NCI-H146 treated with DMSO at 0.1 percent for 48 hours (cell line): ENCODE results near the gene KCNJ6.
"Not testable (repeated sequence)": the region's sequence is repeated elsewhere in the genome, so short reads cannot be mapped to it uniquely, and the experiment has no call there.

Experiments
- DNase-seq: peaks from one replicate; lab custom pipeline; 2025; ENCODE audit not compliant: unreplicated experiment; lab: John Stamatoyannopoulos, UW

Gene KCNJ6, protein sequence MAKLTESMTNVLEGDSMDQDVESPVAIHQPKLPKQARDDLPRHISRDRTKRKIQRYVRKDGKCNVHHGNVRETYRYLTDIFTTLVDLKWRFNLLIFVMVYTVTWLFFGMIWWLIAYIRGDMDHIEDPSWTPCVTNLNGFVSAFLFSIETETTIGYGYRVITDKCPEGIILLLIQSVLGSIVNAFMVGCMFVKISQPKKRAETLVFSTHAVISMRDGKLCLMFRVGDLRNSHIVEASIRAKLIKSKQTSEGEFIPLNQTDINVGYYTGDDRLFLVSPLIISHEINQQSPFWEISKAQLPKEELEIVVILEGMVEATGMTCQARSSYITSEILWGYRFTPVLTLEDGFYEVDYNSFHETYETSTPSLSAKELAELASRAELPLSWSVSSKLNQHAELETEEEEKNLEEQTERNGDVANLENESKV

DNA sequence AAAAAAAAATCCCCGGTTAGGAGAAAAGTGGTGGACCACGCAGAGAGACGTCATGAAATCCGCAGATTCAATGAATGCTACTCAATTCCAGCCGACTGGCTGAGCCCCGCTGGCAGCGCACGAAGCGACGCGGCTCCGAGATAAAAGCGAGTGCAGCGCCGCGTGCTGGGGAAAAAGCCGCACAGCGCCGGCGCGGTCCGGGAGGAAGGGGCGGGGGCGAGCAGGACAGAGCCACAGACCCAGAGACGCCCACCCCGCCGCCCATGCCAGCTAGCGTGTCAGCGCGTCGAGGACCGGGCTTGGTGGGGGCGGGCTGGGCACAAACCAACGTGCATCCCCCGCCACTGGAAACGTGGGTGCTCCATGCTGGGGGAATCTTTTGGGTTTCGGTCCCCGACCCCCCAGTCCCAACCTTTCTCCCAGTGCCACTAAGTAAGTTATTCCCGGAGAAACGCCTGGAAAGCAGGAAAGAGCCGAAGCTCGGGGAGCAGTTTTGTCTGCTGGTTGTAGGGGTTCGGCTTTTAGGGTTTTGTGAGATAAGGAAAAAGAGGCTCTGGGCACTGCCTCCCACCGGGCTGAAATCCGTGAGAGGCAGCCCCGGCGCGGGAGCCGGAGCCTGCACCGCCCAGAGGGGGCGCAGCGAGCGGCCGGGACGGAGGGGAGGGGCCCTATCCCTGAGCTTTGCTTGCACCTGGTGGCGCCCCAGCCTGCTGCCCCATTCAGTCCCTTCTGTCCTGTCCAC lies at the start of gene KCNJ6:
TSS of gene KCNJ6 (minus strand) at position 148 of the 742 bp plus-strand sequence. CDS start 75,775 bp downstream, outside the sequence.
- DNase-seq: peak; percentile 2

DNA sequence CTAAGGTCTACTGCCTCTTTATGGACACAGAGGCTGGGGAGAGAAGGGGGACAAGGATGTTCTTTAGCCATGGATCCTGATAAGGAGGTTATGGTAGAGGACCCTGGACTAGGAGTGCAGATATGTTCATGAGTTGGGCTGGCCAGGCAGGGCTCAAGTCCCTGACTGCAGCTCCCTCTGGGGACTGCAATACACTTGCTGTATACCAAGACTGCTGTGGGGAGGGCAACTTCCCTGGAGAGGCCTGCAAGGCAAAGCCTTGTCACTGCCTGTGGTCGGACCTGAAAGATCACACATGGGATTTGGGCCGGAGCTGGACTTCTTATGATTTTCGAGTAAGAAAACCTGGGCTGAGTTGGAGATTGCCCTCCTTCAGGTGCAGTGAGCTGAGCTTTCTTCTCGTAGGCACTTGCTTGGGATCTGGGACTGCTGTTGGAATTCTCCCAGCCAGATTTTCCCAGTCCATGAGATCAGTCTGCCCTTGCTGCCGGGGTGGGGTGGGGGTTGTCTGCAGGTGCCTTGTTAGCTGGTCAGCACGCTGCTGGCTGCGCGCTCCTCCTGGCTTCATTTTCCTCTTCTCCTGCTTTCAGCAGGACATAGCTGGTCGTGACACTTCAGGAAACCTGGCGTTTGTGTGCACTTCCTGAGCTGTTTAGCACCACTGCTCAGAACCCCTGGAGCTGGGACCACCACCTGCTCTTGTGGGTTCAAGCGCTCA lies 49.0 kb upstream of the KCNJ6 start:
- DNase-seq: no peak

DNA sequence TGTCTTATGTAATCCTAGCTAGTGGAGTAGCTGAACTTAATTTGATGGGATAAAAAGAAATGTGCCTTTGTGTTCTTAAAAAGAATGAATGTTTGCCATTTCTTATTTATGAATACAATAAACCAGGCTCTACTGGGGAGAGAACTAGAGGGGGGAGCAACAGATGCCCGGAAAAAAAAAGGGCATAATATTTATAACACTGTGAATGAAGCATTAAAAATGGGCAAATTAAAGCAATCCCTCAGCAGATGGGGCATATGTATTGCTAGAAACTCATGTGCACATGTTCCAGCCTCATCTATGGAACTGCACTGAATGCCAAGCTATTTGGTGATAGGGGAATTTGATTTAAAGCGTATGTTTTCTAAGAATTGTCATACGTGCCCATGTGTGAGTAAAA lies 42.3 kb upstream of the KCNJ6 start:
- DNase-seq: no peak

DNA sequence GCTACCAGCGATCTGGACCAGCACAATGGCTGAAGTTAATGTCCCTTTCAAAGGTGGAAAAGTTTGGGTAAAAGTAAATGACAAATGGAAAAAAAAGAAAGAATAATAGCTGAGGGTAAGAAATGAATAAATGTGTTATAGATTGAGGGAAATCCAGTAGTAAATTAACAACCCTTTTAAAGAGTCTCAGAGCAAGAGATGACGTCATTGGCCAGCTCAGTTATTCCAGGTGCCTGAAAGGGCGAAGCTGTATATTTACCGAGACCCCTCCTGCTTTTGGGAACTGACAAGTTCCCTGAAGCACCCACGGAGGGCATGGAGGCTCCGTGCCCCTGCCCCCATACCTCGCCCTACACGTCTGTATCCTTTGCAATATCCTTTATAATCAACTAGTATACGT lies 40.5 kb upstream of the KCNJ6 start:
- no peak for DNase-seq

DNA sequence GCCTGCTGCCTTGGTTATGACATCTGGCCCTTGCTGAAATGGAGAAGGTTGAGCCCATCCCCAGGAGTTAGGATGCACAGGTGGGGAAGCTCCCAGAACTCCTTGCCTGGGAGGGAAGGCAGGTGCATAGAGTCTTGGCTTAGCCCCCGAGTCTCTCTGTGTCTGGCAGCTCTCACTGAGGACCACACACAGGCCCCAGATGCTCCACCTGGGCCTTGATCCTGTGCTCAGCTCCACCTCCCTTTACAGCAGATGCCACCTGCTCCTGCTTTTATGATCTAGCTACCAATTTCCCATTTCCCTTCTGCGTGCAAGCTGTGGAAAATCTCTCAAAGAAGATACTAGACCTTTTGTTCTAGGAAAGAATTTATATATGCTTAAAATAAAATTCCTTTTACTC lies 28.8 kb upstream of the KCNJ6 start:
- DNase-seq: no peak

DNA sequence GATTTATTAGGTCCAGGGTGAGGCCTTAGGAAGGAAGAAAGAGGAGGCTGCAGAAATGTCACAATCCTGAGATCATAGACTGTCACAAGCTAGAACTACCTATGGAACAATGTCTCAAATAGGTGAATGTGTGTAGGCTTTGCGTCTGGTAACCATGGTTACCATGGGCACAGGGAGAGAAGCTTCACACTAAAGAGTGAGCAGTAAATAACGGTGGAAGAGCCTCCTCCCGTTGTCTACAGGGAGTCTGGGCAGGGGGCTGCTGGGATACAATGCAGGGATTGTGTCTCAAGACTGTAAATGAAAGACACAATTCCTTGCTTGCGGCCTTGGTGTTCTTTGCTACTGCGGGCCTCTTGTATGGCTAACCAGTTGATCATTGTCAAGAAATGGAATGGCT lies 28.2 kb upstream of the KCNJ6 start:
- no peak for DNase-seq

DNA sequence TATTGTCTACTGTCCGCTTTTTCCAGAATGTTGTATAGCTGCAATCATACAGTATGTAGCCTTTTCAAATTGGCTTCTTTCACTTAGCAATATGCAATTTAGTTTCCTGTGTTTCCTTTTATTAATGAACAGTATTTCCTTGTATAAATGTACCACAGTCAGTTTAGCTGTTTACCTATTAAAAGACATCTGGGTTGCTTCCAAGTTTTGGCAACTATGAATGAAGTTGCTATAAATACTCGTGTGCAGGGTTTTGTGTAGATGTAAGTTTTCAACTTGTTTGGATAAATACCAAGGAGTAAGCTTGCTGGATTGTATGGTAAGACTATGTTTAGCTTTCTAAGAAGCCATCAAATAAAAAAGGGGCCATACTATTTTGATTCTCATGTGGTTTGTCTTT lies 24.4 kb upstream of the KCNJ6 start:
- no peak for DNase-seq

DNA sequence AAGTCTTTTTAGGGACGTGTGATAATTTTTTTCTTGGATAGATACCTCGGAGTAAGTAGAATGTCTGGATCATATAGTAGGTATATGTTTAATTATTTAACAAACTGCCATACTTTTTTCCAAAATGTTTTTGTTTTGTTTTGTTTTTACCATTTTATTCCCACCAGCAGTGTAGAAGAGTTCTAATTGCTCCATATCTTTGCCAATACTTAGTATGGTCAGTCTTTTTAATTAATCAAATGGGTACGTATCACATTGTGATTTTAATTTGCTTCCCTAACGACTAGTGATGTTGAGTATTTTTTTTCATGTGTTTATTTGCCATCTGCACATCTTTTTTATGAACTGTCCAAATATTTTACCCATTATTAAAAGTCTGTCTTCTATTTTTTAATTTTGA lies 23.6 kb upstream of the KCNJ6 start:
- no peak for DNase-seq

DNA sequence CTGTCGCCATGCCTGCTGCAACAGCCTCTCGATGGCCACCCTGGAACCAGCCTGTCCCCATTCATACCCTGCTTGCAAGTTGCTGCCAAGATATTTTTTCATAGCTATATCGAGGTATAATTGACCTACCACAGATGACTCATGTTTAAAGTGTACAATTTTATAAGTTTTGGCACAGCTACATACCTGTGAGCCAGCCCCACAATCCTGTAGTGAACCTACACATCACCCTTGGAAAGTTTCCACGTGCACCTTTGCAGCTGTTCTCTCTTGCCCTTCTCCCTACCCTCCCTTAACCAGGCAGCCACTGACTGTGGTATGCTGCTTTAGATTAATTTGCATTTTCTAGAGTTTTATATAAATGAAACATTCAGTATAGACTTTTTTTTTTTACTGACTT lies 23.0 kb upstream of the KCNJ6 start:
- no peak for DNase-seq

DNA sequence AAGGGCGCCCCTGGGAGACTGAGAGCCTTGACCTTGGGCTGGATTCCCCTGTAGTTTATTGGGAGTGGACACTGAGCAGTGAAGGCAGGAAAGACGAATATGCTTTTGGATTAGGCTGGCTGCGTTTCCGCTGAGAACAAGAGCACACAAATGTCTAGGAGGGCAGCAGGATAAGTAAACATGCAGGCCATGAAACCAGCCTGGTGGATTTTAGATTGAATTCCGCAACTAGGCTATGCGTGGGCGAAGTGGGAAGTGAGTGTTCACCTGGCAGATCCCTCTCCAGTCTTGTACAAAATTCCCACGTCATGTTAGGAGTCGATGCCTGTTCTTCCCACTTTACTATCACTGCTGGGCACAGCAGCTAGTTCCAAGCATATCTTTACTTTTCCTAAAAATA lies 21.4 kb upstream of the KCNJ6 start:
- DNase-seq: no peak

DNA sequence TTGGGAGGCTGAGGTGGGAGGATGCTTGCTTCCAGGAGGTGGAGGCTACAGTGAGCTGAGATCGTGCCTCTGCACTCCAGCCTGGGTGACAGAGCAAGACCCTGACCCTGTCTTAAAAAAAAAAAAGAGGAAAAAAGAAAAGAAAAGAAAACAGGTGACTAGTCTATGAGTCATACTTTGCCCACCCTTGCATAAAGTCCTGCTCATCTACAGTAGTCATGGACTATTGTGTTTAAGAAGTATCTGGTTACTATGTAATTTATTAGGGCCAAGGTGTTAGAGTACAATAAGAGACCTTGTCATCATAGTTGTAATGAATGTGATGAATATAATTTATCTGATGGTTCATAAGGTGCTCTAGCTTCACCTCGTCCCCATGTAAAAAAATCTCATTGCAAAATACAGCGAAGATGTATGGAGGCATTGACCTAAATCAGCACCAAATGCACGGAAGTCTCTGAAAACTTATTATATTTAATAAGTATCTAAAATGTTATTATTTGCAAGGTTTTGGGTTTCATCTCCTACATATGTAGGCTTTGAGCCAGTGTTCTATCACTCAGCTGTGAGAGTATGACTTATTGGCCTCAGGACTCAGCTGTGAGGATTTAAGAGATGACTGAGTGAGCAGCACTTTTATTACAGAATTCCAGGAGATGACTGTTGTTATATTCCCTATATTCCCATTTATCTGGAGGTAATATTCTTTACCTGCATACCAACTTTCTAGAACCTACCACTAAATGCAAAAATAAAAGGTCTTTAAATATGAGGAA lies 19.9 kb upstream of the KCNJ6 start:
- DNase-seq: no peak

DNA sequence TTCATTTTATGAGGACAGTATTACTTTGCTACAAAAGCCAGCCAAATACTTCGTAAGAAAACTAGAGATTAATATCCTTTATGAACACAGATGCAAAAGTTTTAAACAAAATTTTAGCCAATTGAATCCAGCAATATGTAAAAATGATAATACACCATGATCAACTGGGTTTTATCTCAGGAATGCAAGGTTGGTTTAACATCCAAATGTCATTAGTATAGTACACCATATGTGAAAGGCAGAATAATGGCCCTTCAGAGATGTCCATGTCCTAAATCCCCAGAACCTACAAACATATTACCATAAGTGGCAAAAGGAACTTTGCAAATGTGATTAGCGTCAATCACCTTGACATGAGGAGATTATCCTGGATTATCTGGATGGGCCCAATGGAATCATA lies 16.7 kb upstream of the KCNJ6 start:
- no peak for DNase-seq

DNA sequence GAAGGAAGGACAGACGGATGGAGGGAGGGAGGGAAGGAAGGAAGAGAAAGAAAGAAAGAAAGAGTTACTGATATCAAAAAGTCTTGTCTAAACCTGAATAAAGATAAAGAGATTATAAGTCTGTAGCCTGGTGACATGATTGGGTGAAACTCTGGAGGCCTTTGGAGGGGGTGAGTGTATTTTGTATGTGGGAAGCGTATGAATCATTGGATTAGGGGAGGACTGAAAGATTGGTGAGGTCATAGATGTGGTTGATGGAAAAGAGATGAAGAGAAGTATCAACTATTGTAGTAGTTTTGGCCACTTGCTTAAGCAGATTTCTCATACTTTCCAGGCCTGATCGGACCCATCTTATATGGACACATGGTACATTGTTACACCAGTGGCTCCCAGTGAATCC lies 11.5 kb upstream of the KCNJ6 start:
- DNase-seq: no peak

DNA sequence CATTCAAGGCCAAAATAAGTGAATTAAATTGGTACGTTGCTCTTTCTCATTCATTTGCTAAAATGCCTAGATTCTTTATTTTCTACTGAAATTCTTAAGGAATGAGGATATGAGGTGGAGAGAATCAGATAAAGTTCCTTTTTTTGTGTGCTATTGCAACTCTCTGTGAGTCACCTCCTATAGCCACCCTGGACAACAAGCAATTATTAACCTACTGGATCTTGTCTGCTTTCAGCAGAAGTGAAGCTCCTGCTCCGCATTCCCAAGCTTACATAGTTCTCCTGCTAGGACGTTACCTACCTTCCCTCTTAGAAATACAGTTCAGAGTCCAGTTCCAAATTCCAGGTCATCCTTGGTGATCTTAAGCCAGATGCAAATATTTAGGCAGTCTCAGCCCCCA lies 4.8 kb upstream of the KCNJ6 start:
- no peak for DNase-seq

DNA sequence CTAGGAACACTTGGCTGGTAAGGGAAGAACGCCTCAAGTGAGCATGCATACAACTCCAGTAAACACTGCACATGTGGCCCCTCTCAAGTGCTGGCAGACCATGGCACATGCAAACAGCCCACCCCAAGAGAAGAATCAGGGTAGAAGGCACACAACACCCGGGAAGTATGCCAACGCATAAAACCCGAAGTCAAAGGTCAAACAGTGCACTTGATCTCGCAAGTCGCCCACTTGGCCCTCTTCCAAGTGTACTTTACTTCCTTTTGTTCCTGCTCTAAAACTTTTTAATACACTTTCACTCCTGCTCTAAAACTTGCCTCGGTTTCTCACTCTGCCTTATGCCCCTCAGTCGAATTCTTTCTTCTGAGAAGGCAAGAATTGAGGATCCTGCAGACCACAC lies 4.0 kb upstream of the KCNJ6 start:
- not testable (repeated sequence) for DNase-seq

DNA sequence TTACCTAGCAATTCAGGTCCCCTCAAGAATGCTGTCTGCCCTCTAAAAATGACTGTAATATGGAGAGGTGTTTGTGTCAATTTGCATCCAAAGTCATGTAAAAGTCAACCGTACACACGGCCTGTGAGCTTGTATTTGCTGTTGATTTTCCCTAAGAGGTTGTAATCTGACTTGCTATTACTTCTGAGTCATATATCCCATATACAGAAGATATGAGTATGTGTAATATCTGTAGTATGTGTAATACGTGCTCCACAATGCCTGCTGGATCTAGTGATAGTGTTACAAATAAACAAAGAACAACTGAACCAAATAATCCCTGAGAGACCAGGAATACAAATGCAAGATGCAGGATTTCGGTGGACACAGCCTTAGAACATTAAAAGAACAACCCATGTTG lies 1.4 kb upstream of the KCNJ6 start:
- no peak for DNase-seq

DNA sequence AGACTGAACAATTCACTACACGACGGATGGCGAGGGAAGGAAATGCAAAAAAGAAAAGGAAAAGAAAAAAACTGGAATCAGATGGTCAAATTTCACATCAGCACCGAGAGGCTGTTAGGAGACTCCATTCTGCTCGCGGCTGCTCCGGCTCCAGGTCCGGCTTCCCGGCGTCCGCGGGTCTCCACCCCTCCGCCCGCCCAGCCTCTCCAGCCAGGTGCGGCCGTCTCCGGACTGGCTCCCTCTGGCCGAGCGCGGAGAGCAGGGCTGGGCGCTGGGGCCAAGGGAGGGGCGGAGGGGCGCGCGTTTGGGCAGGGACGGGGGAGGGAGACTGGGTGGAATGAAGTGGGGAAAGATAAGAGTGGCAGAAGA lies 332 bp downstream of the KCNJ6 start:
- no peak for DNase-seq

DNA sequence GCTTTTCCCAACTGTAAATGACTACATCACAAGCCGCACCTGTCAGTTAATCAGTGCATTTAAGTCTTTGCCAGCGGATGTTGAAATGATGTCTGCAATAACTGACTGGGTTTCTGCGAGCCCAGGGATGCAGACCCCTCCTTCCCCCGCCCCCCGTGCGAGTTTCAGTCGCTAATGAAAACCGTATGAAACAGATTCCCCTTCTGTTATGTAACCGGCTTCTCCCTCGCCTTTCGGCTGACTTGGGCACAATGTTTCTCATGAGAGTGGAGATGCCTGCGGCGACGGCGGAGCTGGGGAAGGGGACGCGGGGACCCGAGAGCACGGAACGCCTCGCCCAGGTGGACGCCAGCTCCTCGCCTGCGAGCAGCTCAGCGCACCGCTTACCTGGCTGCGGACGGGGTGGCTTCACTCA lies 753 bp downstream of the KCNJ6 start:
- DNase-seq: no peak

DNA sequence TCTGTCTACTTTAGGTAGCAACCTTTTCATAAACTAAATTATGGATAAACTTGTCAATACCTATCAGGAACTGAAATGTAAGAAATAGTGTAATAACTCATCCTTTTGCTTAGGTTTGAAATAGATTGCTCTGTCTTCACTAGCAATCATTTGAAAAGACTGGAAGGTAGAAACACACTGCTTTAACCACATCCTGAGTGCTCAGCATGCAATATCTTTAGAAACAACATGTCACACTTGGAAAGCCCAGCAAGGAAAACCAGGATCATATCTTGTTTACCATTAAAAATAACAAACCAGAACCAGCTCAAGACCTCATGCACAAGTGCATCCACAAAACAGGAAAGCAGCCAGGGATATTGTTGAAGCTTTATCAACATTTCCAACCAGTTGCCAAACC lies 3.6 kb downstream of the KCNJ6 start:
- no peak for DNase-seq

DNA sequence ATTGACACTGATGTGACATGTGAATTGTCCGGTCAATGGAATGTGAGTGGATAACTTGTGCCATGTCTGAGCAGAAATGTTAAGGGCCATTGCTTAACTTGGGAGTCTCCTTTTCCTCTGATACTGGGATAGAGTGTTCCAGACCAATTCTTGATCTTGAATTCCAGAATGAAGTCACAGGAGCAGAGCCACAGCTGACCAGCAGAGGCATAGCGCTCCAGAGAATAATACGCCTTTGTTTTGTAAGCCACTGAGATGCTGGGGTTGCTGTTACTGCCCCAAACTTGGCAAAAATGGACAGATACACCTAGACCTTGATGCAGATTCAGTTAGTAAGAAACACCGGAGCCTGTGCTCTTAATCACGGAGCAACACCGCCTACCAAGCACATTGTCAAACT lies 6.3 kb downstream of the KCNJ6 start:
- DNase-seq: no peak

DNA sequence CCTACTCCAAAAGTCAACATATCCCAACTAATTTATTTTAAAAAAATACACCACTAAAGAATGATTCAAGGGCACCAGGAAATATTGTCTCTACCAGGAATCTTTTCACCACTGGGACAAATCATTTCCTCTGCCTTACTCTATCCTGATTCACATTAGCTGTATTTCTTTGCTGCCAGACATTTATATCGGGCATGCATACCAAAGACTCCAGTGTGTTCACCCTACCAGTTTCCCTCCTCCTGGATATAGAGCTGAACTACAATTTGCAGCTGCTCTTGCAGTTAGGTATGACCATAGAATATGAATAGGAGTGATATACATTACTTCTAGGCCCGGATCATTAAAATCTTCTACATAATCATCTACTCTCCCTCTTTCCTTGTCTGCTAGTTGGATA lies 7.6 kb downstream of the KCNJ6 start:
- DNase-seq: no peak
